Measurements from ENCODE around the gene INCA1.

INCA1 gene

GRCh38 chr17:4982305-4982704 is 15.0 kb downstream of the INCA1 start:
- Histone ChIP-seq H3K4me2 (ENCODE audit: low read depth, low read length, poor library complexity, severe bottlenecking) (no peak overlapping the region), H3F3A (ENCODE audit: insufficient read depth) (peaks cover 4% of the 10 kb centered on the region; the same call in 1 of the 2 replicates), H4K20me1 (ENCODE audit: low read depth, low read length) (no peaks in the 10 kb centered on the region), H3K4me3 (ENCODE audit: insufficient read depth, low read length, poor library complexity, severe bottlenecking) (no peak overlapping the region), H3K79me2 (ENCODE audit: insufficient read depth, low read length) (peaks cover 10% of the 10 kb centered on the region; the same call in 1 of the 2 replicates), H2AFZ (ENCODE audit: low read depth, low read length, severe bottlenecking) (no peak overlapping the region), H3K9ac (ENCODE audit: low read length) (no peak overlapping the region), H3K9me2 (replicated peaks; ENCODE audit: insufficient read depth, low read length) (no peaks in the 10 kb centered on the region), H3K27ac (ENCODE audit: low read depth, low read length) (no peak overlapping the region), H3K9me3 (ENCODE audit: insufficient read depth, low read length) (no peaks in the 10 kb centered on the region), H3K27me3 (ENCODE audit: low read length) (no peaks in the 10 kb centered on the region), H3K36me3 (ENCODE audit: low read length) (no peaks in the 10 kb centered on the region)
- TF ChIP-seq CTCF (IDR thresholded peaks at IDR 0.05; ENCODE audit: insufficient read depth, low read length, poor library complexity, severe bottlenecking): no peak
- no peak for TF ChIP-seq EZH2phosphoT487 (conservative IDR thresholded peaks at IDR 0.05; ENCODE audit: low read length)

GRCh38 chr17:4980644-4981216 is 16.6 kb downstream of the INCA1 start:
- no peaks in the 10 kb centered on the region for H3K9me3 ChIP-seq (ENCODE audit: insufficient read depth, low read length)

GRCh38 chr17:4978726-4979125 is 18.6 kb downstream of the INCA1 start:
- H3K9ac ChIP-seq (ENCODE audit: low read length): no peak overlapping the region
- H3K27ac ChIP-seq (ENCODE audit: low read depth, low read length): no peak overlapping the region
- no peaks in the 10 kb centered on the region for H3K27me3 ChIP-seq (ENCODE audit: low read length)
- TF ChIP-seq CTCF (IDR thresholded peaks at IDR 0.05; ENCODE audit: insufficient read depth, low read length, poor library complexity, severe bottlenecking) (no peak), EZH2phosphoT487 (conservative IDR thresholded peaks at IDR 0.05; ENCODE audit: low read length) (no peak)
- no peaks in the 10 kb centered on the region for H4K20me1 ChIP-seq (ENCODE audit: low read depth, low read length)
- no peaks in the 10 kb centered on the region for H3K9me3 ChIP-seq (ENCODE audit: insufficient read depth, low read length)
- no peaks in the 10 kb centered on the region for H3K9me2 ChIP-seq (replicated peaks; ENCODE audit: insufficient read depth, low read length)
- H3F3A ChIP-seq (ENCODE audit: insufficient read depth): 0 out of 2 replicates have a peak, but pooled peaks cover 4% of the 10 kb centered on the region
- no peak overlapping the region for H2AFZ ChIP-seq (ENCODE audit: low read depth, low read length, severe bottlenecking)
- no peak overlapping the region for H3K4me2 ChIP-seq (ENCODE audit: low read depth, low read length, poor library complexity, severe bottlenecking)
- no peak overlapping the region for H3K4me3 ChIP-seq (ENCODE audit: insufficient read depth, low read length, poor library complexity, severe bottlenecking)
- no peaks in the 10 kb centered on the region for H3K36me3 ChIP-seq (ENCODE audit: low read length)
- no peaks in the 10 kb centered on the region for H3K79me2 ChIP-seq (ENCODE audit: insufficient read depth, low read length)

More at GRCh38 chr17:4980644-4981216, 16.6 kb downstream of the INCA1 start:
- no peak overlapping the region for H3K27ac ChIP-seq (ENCODE audit: low read depth, low read length)
- no peaks in the 10 kb centered on the region for H3K79me2 ChIP-seq (ENCODE audit: insufficient read depth, low read length)
- peak; percentile 59 for TF ChIP-seq CTCF (IDR thresholded peaks at IDR 0.05; ENCODE audit: insufficient read depth, low read length, poor library complexity, severe bottlenecking)
- no peak for TF ChIP-seq EZH2phosphoT487 (conservative IDR thresholded peaks at IDR 0.05; ENCODE audit: low read length)
- H3K4me3 ChIP-seq (ENCODE audit: insufficient read depth, low read length, poor library complexity, severe bottlenecking): no peak overlapping the region
- 0 out of 2 replicates have a peak, but pooled peaks cover 4% of the 10 kb centered on the region for H3F3A ChIP-seq (ENCODE audit: insufficient read depth)
- no peaks in the 10 kb centered on the region for H3K36me3 ChIP-seq (ENCODE audit: low read length)
- H3K9ac ChIP-seq (ENCODE audit: low read length): no peak overlapping the region
- H4K20me1 ChIP-seq (ENCODE audit: low read depth, low read length): no peaks in the 10 kb centered on the region
- no peak overlapping the region for H3K4me2 ChIP-seq (ENCODE audit: low read depth, low read length, poor library complexity, severe bottlenecking)
- no peaks in the 10 kb centered on the region for H3K27me3 ChIP-seq (ENCODE audit: low read length)
- no peak overlapping the region for H2AFZ ChIP-seq (ENCODE audit: low read depth, low read length, severe bottlenecking)
- no peaks in the 10 kb centered on the region for H3K9me2 ChIP-seq (replicated peaks; ENCODE audit: insufficient read depth, low read length)
